ENCODE measurements around the gene NMNAT1. TPM values are rescaled to one million over a fixed set of nuclear protein-coding genes. Genes with fewer than 3 reads are reported as not detected.
"Not testable (repeated sequence)": the region's sequence is repeated elsewhere in the genome, so short reads cannot be mapped to it uniquely, and the experiment has no call there.

Gene NMNAT1
- total and polyA plus RNA-seq, 2 experiments from 2014 or later: 6.8 to 10.2 TPM

DNA sequence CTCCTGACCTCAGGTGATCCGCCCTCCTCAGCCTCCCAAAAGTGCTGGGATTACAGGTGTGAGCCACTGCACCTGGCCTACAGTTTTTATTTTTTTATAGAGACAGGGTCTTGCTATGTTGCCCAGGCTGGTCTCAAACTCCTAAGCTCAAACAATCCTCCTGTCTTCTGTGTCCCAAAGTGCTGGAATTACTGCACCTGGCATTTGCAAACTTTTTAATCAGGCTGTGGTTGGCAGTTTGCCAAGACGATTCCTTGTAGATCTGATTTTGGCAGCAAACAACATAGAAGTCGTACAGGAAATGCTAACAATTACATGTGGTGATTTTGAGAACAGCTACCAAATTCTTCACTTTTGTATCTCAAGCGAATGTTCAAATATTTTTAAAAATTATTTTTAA lies 63.9 kb downstream of the NMNAT1 start:
- 83% methylated on average over 4 of the region's 4 CpGs for WGBS (ENCODE audit: low lambda C conversion rate, missing lambda C conversion rate)
- no peaks in the 10 kb centered on the region for H3K36me3 ChIP-seq (replicated peaks; ENCODE audit: insufficient read depth, low read depth)
- TF ChIP-seq EZH2phosphoT487 (IDR thresholded peaks at IDR 0.05; ENCODE audit: low read depth, severe bottlenecking, unreplicated experiment): no peak
- no peak for TF ChIP-seq EZH2 (IDR thresholded peaks at IDR 0.05; ENCODE audit: borderline replicate concordance)
- TF ChIP-seq, protein P1, sequence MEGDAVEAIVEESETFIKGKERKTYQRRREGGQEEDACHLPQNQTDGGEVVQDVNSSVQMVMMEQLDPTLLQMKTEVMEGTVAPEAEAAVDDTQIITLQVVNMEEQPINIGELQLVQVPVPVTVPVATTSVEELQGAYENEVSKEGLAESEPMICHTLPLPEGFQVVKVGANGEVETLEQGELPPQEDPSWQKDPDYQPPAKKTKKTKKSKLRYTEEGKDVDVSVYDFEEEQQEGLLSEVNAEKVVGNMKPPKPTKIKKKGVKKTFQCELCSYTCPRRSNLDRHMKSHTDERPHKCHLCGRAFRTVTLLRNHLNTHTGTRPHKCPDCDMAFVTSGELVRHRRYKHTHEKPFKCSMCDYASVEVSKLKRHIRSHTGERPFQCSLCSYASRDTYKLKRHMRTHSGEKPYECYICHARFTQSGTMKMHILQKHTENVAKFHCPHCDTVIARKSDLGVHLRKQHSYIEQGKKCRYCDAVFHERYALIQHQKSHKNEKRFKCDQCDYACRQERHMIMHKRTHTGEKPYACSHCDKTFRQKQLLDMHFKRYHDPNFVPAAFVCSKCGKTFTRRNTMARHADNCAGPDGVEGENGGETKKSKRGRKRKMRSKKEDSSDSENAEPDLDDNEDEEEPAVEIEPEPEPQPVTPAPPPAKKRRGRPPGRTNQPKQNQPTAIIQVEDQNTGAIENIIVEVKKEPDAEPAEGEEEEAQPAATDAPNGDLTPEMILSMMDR (IDR thresholded peaks at IDR 0.05; ENCODE audit: poor library complexity): no peak

DNA sequence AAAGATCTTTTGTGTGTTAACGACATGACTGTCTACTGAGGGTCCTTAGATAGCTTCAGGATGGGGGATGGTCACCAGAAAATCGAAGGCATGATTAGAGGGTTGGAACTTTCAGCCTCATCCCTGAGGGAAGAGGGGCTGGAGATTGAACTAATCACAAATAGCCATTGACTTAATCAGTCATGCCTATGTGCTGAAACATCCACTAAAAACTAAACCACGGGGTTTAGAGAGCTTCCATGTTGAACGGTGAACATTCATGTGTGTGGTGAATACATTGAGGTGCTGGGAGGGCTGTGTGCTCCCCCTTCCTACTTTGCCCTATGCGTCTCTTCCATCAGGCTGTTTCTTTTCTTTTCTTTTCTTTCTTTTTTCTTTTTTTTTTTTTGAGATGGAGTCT lies 70.7 kb downstream of the NMNAT1 start:
- Histone ChIP-seq H3K36me3 (replicated peaks; ENCODE audit: insufficient read depth, low read depth) (no peaks in the 10 kb centered on the region), H3K4me1 (ENCODE audit: insufficient read depth) (no peaks in the 10 kb centered on the region), H4K20me1 (ENCODE audit: insufficient read depth, poor library complexity, severe bottlenecking) (no peaks in the 10 kb centered on the region), H3K27me3 (no peaks in the 10 kb centered on the region), H3K27ac (no peak overlapping the region), H3K9me2 (replicated peaks; ENCODE audit: insufficient read depth) (no peaks in the 10 kb centered on the region), H3K4me2 (no peak overlapping the region), H3K79me2 (no peaks in the 10 kb centered on the region), H2AFZ (no peak overlapping the region), H3K9me3 (ENCODE audit: low read depth) (no peaks in the 10 kb centered on the region), H3K4me3 (no peak overlapping the region)
- TF ChIP-seq EZH2 (IDR thresholded peaks at IDR 0.05; ENCODE audit: borderline replicate concordance) (no peak), EZH2phosphoT487 (IDR thresholded peaks at IDR 0.05; ENCODE audit: low read depth, severe bottlenecking, unreplicated experiment) (no peak)
- TF ChIP-seq, protein P1 (IDR thresholded peaks at IDR 0.05; ENCODE audit: poor library complexity): no peak
- WGBS (ENCODE audit: low lambda C conversion rate, missing lambda C conversion rate): 82% methylated on average over 5 of the region's 5 CpGs
- no peak for DNase-seq (ENCODE audit: low spot score)

More for the DNA sequence above, 63.9 kb downstream of the NMNAT1 start:
- no peaks in the 10 kb centered on the region for H4K20me1 ChIP-seq (ENCODE audit: insufficient read depth, poor library complexity, severe bottlenecking)
- DNase-seq (ENCODE audit: low spot score): no peak
- H3K9me2 ChIP-seq (replicated peaks; ENCODE audit: insufficient read depth): no peaks in the 10 kb centered on the region
- H3K9me3 ChIP-seq (ENCODE audit: low read depth): no peaks in the 10 kb centered on the region
- no peaks in the 10 kb centered on the region for H3K79me2 ChIP-seq
- no peak overlapping the region for H3K27ac ChIP-seq
- H2AFZ ChIP-seq: no peak overlapping the region
- no peaks in the 10 kb centered on the region for H3K27me3 ChIP-seq
- H3K4me2 ChIP-seq: no peak overlapping the region
- H3K4me3 ChIP-seq: no peak overlapping the region
- no peaks in the 10 kb centered on the region for H3K4me1 ChIP-seq (ENCODE audit: insufficient read depth)

DNA sequence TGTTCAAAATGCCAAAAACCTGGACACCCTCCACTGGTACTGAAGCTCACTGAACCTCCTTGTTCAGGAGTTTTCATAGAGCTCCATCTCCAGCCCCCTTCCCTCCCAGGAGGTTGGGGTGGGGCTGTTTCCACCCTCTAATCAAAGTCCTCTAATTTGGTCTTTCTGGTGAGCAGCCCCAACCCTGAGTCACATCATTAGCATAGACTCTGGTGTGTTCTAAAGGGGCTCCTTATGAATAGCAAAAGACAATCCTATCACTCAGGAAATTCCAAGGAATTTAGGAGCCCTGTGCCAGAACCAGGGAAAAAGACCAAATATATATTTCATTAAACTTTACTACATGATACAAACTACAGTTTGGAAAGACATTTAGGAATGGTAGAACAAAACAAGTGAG lies 76.3 kb downstream of the NMNAT1 start:
- H3K4me1 ChIP-seq (ENCODE audit: insufficient read depth): no peaks in the 10 kb centered on the region
- H2AFZ ChIP-seq: no peak overlapping the region
- H3K9me3 ChIP-seq (ENCODE audit: low read depth): no peaks in the 10 kb centered on the region
- no peak overlapping the region for H3K4me2 ChIP-seq
- H3K27ac ChIP-seq: no peak overlapping the region
- no peaks in the 10 kb centered on the region for H3K79me2 ChIP-seq
- DNase-seq (ENCODE audit: low spot score): no peak
- H4K20me1 ChIP-seq (ENCODE audit: insufficient read depth, poor library complexity, severe bottlenecking): no peaks in the 10 kb centered on the region
- H3K27me3 ChIP-seq: no peaks in the 10 kb centered on the region
- H3K4me3 ChIP-seq: no peak overlapping the region
- TF ChIP-seq EZH2phosphoT487 (IDR thresholded peaks at IDR 0.05; ENCODE audit: low read depth, severe bottlenecking, unreplicated experiment) (no peak), EZH2 (IDR thresholded peaks at IDR 0.05; ENCODE audit: borderline replicate concordance) (no peak)
- TF ChIP-seq, protein P1 (IDR thresholded peaks at IDR 0.05; ENCODE audit: poor library complexity): no peak
- H3K9me2 ChIP-seq (replicated peaks; ENCODE audit: insufficient read depth): no peaks in the 10 kb centered on the region
- H3K36me3 ChIP-seq (replicated peaks; ENCODE audit: insufficient read depth, low read depth): no peaks in the 10 kb centered on the region

- H2AFZ ChIP-seq: no peak overlapping the region
- H3K9me2 ChIP-seq (replicated peaks; ENCODE audit: insufficient read depth): no peaks in the 10 kb centered on the region
- H3K9me3 ChIP-seq (ENCODE audit: low read depth): no peaks in the 10 kb centered on the region
- no peaks in the 10 kb centered on the region for H3K79me2 ChIP-seq
- WGBS (ENCODE audit: low lambda C conversion rate, missing lambda C conversion rate): 96% methylated on average over 3 of the region's 3 CpGs
- H3K4me1 ChIP-seq (ENCODE audit: insufficient read depth): no peaks in the 10 kb centered on the region
- H3K4me3 ChIP-seq: no peak overlapping the region
- no peaks in the 10 kb centered on the region for H3K27me3 ChIP-seq
- no peak overlapping the region for H3K4me2 ChIP-seq
- TF ChIP-seq EZH2 (IDR thresholded peaks at IDR 0.05; ENCODE audit: borderline replicate concordance) (no peak), EZH2phosphoT487 (IDR thresholded peaks at IDR 0.05; ENCODE audit: low read depth, severe bottlenecking, unreplicated experiment) (no peak)
- TF ChIP-seq, protein P1 (IDR thresholded peaks at IDR 0.05; ENCODE audit: poor library complexity): no peak
- no peaks in the 10 kb centered on the region for H4K20me1 ChIP-seq (ENCODE audit: insufficient read depth, poor library complexity, severe bottlenecking)
- DNase-seq (ENCODE audit: low spot score): no peak
- no peaks in the 10 kb centered on the region for H3K36me3 ChIP-seq (replicated peaks; ENCODE audit: insufficient read depth, low read depth)
- H3K27ac ChIP-seq: no peak overlapping the region
Measured at GRCh38 chr1:10020086-10020485, 76.8 kb downstream of the NMNAT1 start.

GRCh38 chr1:10020678-10021077 lies 77.4 kb downstream of the NMNAT1 start:
- H3K27ac ChIP-seq; H3K4me3 ChIP-seq; H3K36me3 ChIP-seq (replicated peaks; ENCODE audit: insufficient read depth, low read depth); H3K79me2 ChIP-seq; H3K4me2 ChIP-seq; H3K9me2 ChIP-seq (replicated peaks; ENCODE audit: insufficient read depth); H3K27me3 ChIP-seq; H3K9me3 ChIP-seq (ENCODE audit: low read depth); H4K20me1 ChIP-seq (ENCODE audit: insufficient read depth, poor library complexity, severe bottlenecking); DNase-seq (ENCODE audit: low spot score); H2AFZ ChIP-seq; H3K4me1 ChIP-seq (ENCODE audit: insufficient read depth): not testable (repeated sequence)
- WGBS (ENCODE audit: low lambda C conversion rate, missing lambda C conversion rate): 64% methylated on average over 2 of the region's 2 CpGs
